Endothelial cell of umbilical vein (primary cell): ENCODE data around the gene MYL5. TPM values are rescaled to one million over a fixed set of nuclear protein-coding genes. Genes with fewer than 3 reads are reported as not detected.

Source experiments
- BruUV-seq: library from RNA; stranded (reverse); fragments of 400-500 nt; replicated peaks from 2 replicates; lab custom pipeline; 2021; lab: Mats Ljungman, UMichigan
- CTCF ChIA-PET: fragments of 300-600, 350-600 bp; sonication (Branson Sonifier 250); formaldehyde crosslinking; loops from one replicate; lab custom pipeline; 2021; ENCODE audit warnings: antibody characterized with exemption, inconsistent platforms; lab: Charles Lee
- POLR2A ChIA-PET: fragments of 300-600, 350-600 bp; sonication (Branson Sonifier 250); formaldehyde crosslinking; loops from one replicate; lab custom pipeline; 2021; ENCODE audit warnings: antibody characterized with exemption, inconsistent platforms; lab: Charles Lee
- DNase-seq: peaks from one replicate; pipeline ENCODE4 v3.0.0-alpha.2; 2011; ENCODE audit warnings: low read depth, low spot score
- FAIRE-seq: peaks from 2 replicates; lab custom pipeline; 2011; peaks lifted over from hg19 to GRCh38; lab: Jason Lieb, UNC
- H2AFZ ChIP-seq: 2 replicates; pipeline ENCODE4 v1.6.0; 2012; ENCODE audit warnings: low read depth, low read length, control low read depth, inconsistent platforms
- H3K27ac ChIP-seq: 2 replicates; pipeline ENCODE4 v1.5.1; 2011; ENCODE audit warnings: low read depth, mild to moderate bottlenecking, control low read depth, low read length, moderate library complexity; ENCODE audit not compliant: insufficient read depth
- H3K27me3 ChIP-seq, 2 experiments: 2 replicates each; pipeline versions ENCODE4 v1.6.0 to v1.6.1; 2011; ENCODE audit warnings: low read length in 2 of 2, mixed read lengths in 1 of 2; ENCODE audit not compliant: control insufficient read depth in 2 of 2, insufficient read depth in 2 of 2
- H3K36me3 ChIP-seq, 2 experiments: 2 replicates in 1 of 2; 3 replicates in 1 of 2; pipeline ENCODE4 v1.5.1; 2011; ENCODE audit warnings: low read length in 2 of 2, mild to moderate bottlenecking in 1 of 2, moderate library complexity in 1 of 2; ENCODE audit not compliant: control insufficient read depth in 2 of 2, insufficient read depth in 2 of 2; ENCODE audit errors: extremely low read depth in 1 of 2
- H3K4me1 ChIP-seq: 3 replicates; pipeline ENCODE4 v1.5.1; 2011; ENCODE audit warnings: mild to moderate bottlenecking, low read length; ENCODE audit not compliant: control insufficient read depth, insufficient read depth; ENCODE audit errors: extremely low read depth
- H3K4me2 ChIP-seq: 2 replicates; pipeline ENCODE4 v1.6.1; 2011; ENCODE audit warnings: low read length, control low read depth, mixed read lengths; ENCODE audit not compliant: insufficient read depth
- H3K4me3 ChIP-seq, 3 experiments: fragments of 200-600 bp in 1 of 3; sonication (generic), shearing (Covaris generic) in 1 of 3; replicated peaks in 1 of 3; 2 replicates each; pipeline ENCODE4 v1.5.1; 2011 to 2016; ENCODE audit warnings: control low read depth in 3 of 3, low read length in 3 of 3, mild to moderate bottlenecking in 2 of 3, inconsistent platforms in 1 of 3, low read depth in 1 of 3, moderate library complexity in 1 of 3; ENCODE audit not compliant: insufficient read depth in 1 of 3
- H3K79me2 ChIP-seq: 2 replicates; pipeline ENCODE4 v1.6.0; 2012; ENCODE audit warnings: low read length, inconsistent platforms; ENCODE audit not compliant: control insufficient read depth, insufficient read depth
- H3K9ac ChIP-seq: replicated peaks from 2 replicates; pipeline ENCODE3; 2011; ENCODE audit warnings: low read length, control low read depth; ENCODE audit not compliant: insufficient read depth; ENCODE audit errors: extremely low read depth
- H3K9me1 ChIP-seq: replicated peaks from 3 replicates; pipeline ENCODE4 v1.6.0; 2011; ENCODE audit warnings: mild to moderate bottlenecking, low read length; ENCODE audit not compliant: control insufficient read depth, insufficient read depth; ENCODE audit errors: extremely low read depth
- H3K9me3 ChIP-seq: replicated peaks from 2 replicates; pipeline ENCODE4 v1.5.1; 2012; ENCODE audit warnings: low read length, inconsistent platforms; ENCODE audit not compliant: control insufficient read depth, insufficient read depth
- H4K20me1 ChIP-seq: replicated peaks from 2 replicates; pipeline ENCODE3; 2011; ENCODE audit warnings: mild to moderate bottlenecking, low read length; ENCODE audit not compliant: control insufficient read depth, insufficient read depth; ENCODE audit errors: extremely low read depth
- CTCF ChIP-seq, 2 donors: IDR thresholded peaks; 1 replicate in 1 of 2; 2 replicates in 1 of 2; pipeline ENCODE4 v1.5.1; 2011; ENCODE audit warnings: low read length in 2 of 2, mild to moderate bottlenecking in 2 of 2, moderate library complexity in 2 of 2, control low read depth in 1 of 2, inconsistent platforms in 1 of 2, low read depth in 1 of 2; ENCODE audit not compliant: insufficient read depth in 1 of 2; ENCODE audit errors: extremely low read depth in 1 of 2
- EZH2 ChIP-seq: IDR thresholded peaks from 2 replicates; pipeline ENCODE4 v1.6.1; 2012; ENCODE audit warnings: borderline replicate concordance, low read depth, mild to moderate bottlenecking, moderate library complexity, low read length, inconsistent platforms; ENCODE audit not compliant: severe bottlenecking
- FOS ChIP-seq: IDR thresholded peaks from 2 replicates; pipeline ENCODE4 v1.6.1; 2011; ENCODE audit warnings: mild to moderate bottlenecking, low read length, moderate library complexity, borderline replicate concordance; ENCODE audit not compliant: insufficient read depth
- GATA2 ChIP-seq: IDR thresholded peaks from 2 replicates; pipeline ENCODE4 v1.7.0; 2011; ENCODE audit warnings: low read depth, mild to moderate bottlenecking, moderate library complexity, mixed read lengths, low read length; ENCODE audit not compliant: insufficient read length, insufficient read depth
- JUN ChIP-seq: IDR thresholded peaks from 2 replicates; pipeline ENCODE4 v1.6.1; 2011; ENCODE audit warnings: borderline replicate concordance, low read depth; ENCODE audit not compliant: insufficient read length, insufficient read depth
- MYC ChIP-seq: IDR thresholded peaks from one replicate; pipeline ENCODE4 v1.6.1; 2011; ENCODE audit warnings: mild to moderate bottlenecking, low read depth, low read length
- POLR2A ChIP-seq: IDR thresholded peaks from 2 replicates; pipeline ENCODE4 v1.6.1; 2012; ENCODE audit warnings: low read depth, mild to moderate bottlenecking, control low read depth, low read length
- POLR2AphosphoS5 ChIP-seq: IDR thresholded peaks from 2 replicates; pipeline ENCODE4 v1.6.1; 2012; ENCODE audit warnings: low read depth, mild to moderate bottlenecking, control low read depth, low read length, moderate library complexity; ENCODE audit not compliant: insufficient read depth
- dilution Hi-C: fragments of 300-500 bp; cut with MboI; formaldehyde crosslinking; loops from one replicate; pipeline ENCODE4 v1.15.0; 2019; ENCODE audit warnings: low sequenced_read_pairs; ENCODE audit not compliant: extremely low pct_ligation_motif_present
- intact Hi-C: fragments of 100-400 bp; cut with micrococcal nuclease; formaldehyde crosslinking; loops from one replicate; pipeline ENCODE4 v1.10.0; 2022
- polyA plus RNA-seq, 4 experiments: library from polyadenylated mRNA; depleted of rRNA in 3 of 4; stranded (reverse) in 3 of 4; unstranded in 1 of 4; fragments of >200 nt; gene quantifications; 2 replicates each; pipeline versions ENCODE4 v1.2.1 to v1.2.3, GENCODE V29; 2011 to 2012; ENCODE audit warnings: missing spikeins in 1 of 4
- total RNA-seq: library from RNA; stranded (reverse); gene quantifications from 2 replicates; pipeline ENCODE4 v1.2.3, GENCODE V29; 2021
- TF ChIP-seq, protein P1 (sequence below): IDR thresholded peaks from 2 replicates; pipeline ENCODE4 v1.6.1; 2011; ENCODE audit not compliant: insufficient read depth, insufficient read length

The MYL5 gene
- total and polyA plus RNA-seq, 2 donors (not counting 3 experiments of a cell fraction or from before 2014, with no cell fraction given): 12.3 to 13.4 TPM

DNA sequence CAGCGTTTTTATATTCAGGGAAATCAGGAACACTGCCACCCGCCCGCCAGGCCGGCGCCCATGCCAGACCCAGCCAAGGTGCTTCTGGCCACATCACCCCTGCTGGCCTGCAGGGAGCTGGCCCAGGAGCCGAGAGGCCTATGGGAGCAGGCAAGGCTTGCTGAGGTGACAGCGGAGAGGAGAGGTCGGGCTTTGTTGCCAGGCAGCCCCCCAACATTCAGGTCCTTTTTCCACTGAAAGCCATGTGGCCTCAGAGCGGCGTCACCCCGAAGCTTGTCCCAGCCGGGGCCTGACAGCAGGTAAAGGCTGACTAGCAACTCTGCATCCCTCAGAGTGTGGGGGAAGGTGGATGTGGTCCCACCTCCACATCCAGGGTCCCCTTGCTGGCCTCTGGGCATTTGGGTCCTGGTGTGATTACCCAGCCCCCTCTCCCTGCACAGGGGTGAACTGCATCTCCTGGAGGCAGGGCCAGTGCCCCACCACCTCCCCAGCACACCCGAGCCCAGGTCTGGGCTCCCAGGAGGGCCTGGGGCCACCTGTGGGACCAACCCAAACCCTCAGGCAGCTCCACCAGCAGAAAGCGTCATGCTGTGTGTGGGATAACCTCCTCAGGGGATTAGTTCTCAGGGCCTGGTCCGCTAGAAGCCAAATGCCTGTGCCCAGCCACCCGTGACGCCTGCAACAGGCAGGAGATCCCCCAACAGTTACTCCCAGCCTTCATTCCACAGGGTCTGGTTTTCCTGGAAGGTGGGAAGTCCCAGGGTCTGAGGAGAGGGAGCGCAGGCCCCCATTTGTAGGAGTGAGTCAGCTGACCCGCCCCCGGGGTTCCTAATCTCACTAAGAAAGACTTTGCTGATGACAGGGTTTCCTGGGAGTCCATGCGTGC is 49.4 kb upstream of the MYL5 start, which contains the start of gene PDE6B:
Gene PDE6B, plus strand, starts transcription at position 869 of the 886 bp plus-strand sequence. CDS start 54 bp downstream, outside the sequence.
- no TSS peak for BruUV-seq
- DNase-seq (no peak), FAIRE-seq (no peak)
- Histone ChIP-seq H3K79me2 (no peaks in the 10 kb centered on the region), H3K4me3 (no peak within 1 kb of the TSS), H3K27me3 (no peaks in the 10 kb centered on the region), H3K4me2 (no peak within 1 kb of the TSS), H3K9me3 (no peaks in the 10 kb centered on the region), H3K9ac (no peak within 1 kb of the TSS), H3K36me3 (no peaks in the 10 kb centered on the region), H3K4me1 (no peaks in the 10 kb centered on the region), H2AFZ (no peak within 1 kb of the TSS), H3K27ac (no peak within 1 kb of the TSS), H4K20me1 (no peaks in the 10 kb centered on the region), H3K9me1 (no peaks in the 10 kb centered on the region)
- CTCF ChIA-PET: no interaction called here
- intact Hi-C loops (no loop called here), dilution Hi-C loops (no loop called here)
- TF ChIP-seq FOS: no peak
- TF ChIP-seq, protein P1, sequence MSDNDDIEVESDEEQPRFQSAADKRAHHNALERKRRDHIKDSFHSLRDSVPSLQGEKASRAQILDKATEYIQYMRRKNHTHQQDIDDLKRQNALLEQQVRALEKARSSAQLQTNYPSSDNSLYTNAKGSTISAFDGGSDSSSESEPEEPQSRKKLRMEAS: no peak
- no peak for TF ChIP-seq CTCF (IDR thresholded peaks at IDR 0.05; ENCODE audit: extremely low read depth in 1 of 2, insufficient read depth in 1 of 2, low read depth in 1 of 2, low read length in 2 of 2)
- TF ChIP-seq JUN: no peak
- TF ChIP-seq EZH2: no peak
- TF ChIP-seq POLR2AphosphoS5: no peak
- TF ChIP-seq MYC: no peak
- no peak for TF ChIP-seq GATA2
- no peak for TF ChIP-seq POLR2A
- POLR2A ChIA-PET: no interaction called here
